NT2/D1 (cell line): ENCODE results near the gene MAGED1.

Experiments used
- SUZ12 ChIP-seq: IDR thresholded peaks from 2 replicates; pipeline ENCODE4 v1.6.1; 2011; ENCODE audit not compliant: insufficient read length, insufficient read depth; ENCODE audit errors: extremely low read depth
- YY1 ChIP-seq: IDR thresholded peaks from 2 replicates; pipeline ENCODE4 v1.6.1; 2011; ENCODE audit not compliant: insufficient read length, insufficient read depth
- ZNF274 ChIP-seq: IDR thresholded peaks from 2 replicates; pipeline ENCODE4 v1.6.1; 2011; ENCODE audit warnings: mild to moderate bottlenecking, low read depth, low read length

GRCh38 chrX:51852621-51853020 is 40.8 kb upstream of the MAGED1 start:
- TF ChIP-seq SUZ12 (no peak), YY1 (no peak), ZNF274 (no peak)
